K562 (cell line): ENCODE data around the gene CELA3B.
A peak's percentile ranks its signal among the peaks of the same experiment; 100 is the strongest.

ENCODE experiments used
- ARNT ChIP-seq, 2 experiments: fragments of 450-650 bp; IDR thresholded peaks; 2 replicates each; pipeline ENCODE4 v1.6.1; 2016; ENCODE audit warnings: mild to moderate bottlenecking in 1 of 2
- CEBPZ ChIP-seq: fragments of 150-350 bp; IDR thresholded peaks from 2 replicates; pipeline ENCODE4 v1.6.1; 2014; ENCODE audit warnings: low read depth, mild to moderate bottlenecking, low read length, borderline replicate concordance
- E2F1 ChIP-seq: sonication (generic); formaldehyde crosslinking; IDR thresholded peaks from 2 replicates; pipeline ENCODE4 v1.8.1; 2023; ENCODE audit warnings: mild to moderate bottlenecking, missing genetic modification reagents, moderate library complexity
- ETV5 ChIP-seq: sonication (generic); formaldehyde crosslinking; IDR thresholded peaks from 2 replicates; pipeline ENCODE4 v1.4.0; 2020; ENCODE audit warnings: low read depth, mild to moderate bottlenecking, missing genetic modification reagents
- ETV6 ChIP-seq, 3 experiments: fragments of 150-350 bp in 1 of 3; sonication (generic) in 1 of 3; formaldehyde crosslinking in 1 of 3; IDR thresholded peaks; 2 replicates each; pipeline versions ENCODE4 v1.6.1 to v1.8.0; 2014 to 2022; ENCODE audit warnings: borderline replicate concordance in 2 of 3, low read depth in 2 of 3, antibody characterized with exemption in 1 of 3, low read length in 1 of 3, mild to moderate bottlenecking in 1 of 3, missing genetic modification reagents in 1 of 3
- KAT8 ChIP-seq: fragments of 450-650 bp; IDR thresholded peaks from 2 replicates; pipeline ENCODE4 v1.6.1; 2016; ENCODE audit warnings: low read depth, mild to moderate bottlenecking
- NR3C1 ChIP-seq: sonication (generic); formaldehyde crosslinking; IDR thresholded peaks from 2 replicates; pipeline ENCODE4 v1.8.1; 2022; ENCODE audit warnings: missing genetic modification reagents
- PBX2 ChIP-seq, 2 experiments: IDR thresholded peaks in 1 of 2; conservative IDR thresholded peaks in 1 of 2; 2 replicates each; pipeline ENCODE4 v1.6.1; 2016; ENCODE audit warnings: low read depth in 2 of 2, mild to moderate bottlenecking in 1 of 2, missing compliant biosample characterization in 1 of 2, missing genetic modification characterization in 1 of 2, moderate library complexity in 1 of 2
- POLR2A ChIP-seq: fragments of 450-650 bp; conservative IDR thresholded peaks from 2 replicates; pipeline ENCODE4 v1.6.1; 2016
- SIN3A ChIP-seq, 2 experiments: fragments of 150-350 bp in 1 of 2; IDR thresholded peaks; 2 replicates each; pipeline ENCODE4 v1.6.1; 2011 to 2016; ENCODE audit warnings: borderline replicate concordance in 2 of 2, low read depth in 2 of 2, low read length in 2 of 2, mild to moderate bottlenecking in 2 of 2, moderate library complexity in 2 of 2; ENCODE audit not compliant: control insufficient read depth in 1 of 2
- TCF7 ChIP-seq: sonication (generic); IDR thresholded peaks from 2 replicates; pipeline ENCODE4 v1.6.1; 2016; ENCODE audit warnings: antibody characterized with exemption, borderline replicate concordance
- TEAD2 ChIP-seq: fragments of 450-650 bp; IDR thresholded peaks from 2 replicates; pipeline ENCODE4 v1.6.1; 2016; ENCODE audit warnings: missing genetic modification characterization, control low read depth, missing compliant biosample characterization
- TGIF2 ChIP-seq: sonication (generic); formaldehyde crosslinking; IDR thresholded peaks from 2 replicates; pipeline ENCODE4 v1.8.1; 2022; ENCODE audit warnings: mild to moderate bottlenecking, missing genetic modification reagents, moderate library complexity

GRCh38 chr1:21936366-21937031, 40.3 kb upstream of the CELA3B start:
- no peak for TF ChIP-seq PBX2 (CRISPR knock-in tag; IDR thresholded peaks at IDR 0.05; ENCODE audit: low read depth)
- no peak for TF ChIP-seq PBX2 (tag; conservative IDR thresholded peaks at IDR 0.05; ENCODE audit: low read depth)
- no peak for TF ChIP-seq TCF7
- no peak for TF ChIP-seq TGIF2 (CRISPR knock-in tag)
- no peak for TF ChIP-seq E2F1
- TF ChIP-seq CEBPZ: no peak
- no peak for TF ChIP-seq POLR2A
- TF ChIP-seq TEAD2 (tag): no peak
- peak in 1 of 2 experiments; percentile 29; a peak in 1 of 4 replicates for TF ChIP-seq SIN3A (IDR thresholded peaks at IDR 0.05; ENCODE audit: borderline replicate concordance in 2 of 2, control insufficient read depth in 1 of 2, low read depth in 2 of 2, low read length in 2 of 2)
- TF ChIP-seq ARNT (IDR thresholded peaks at IDR 0.05): no peak
- no peak for TF ChIP-seq KAT8
- TF ChIP-seq NR3C1: no peak
- TF ChIP-seq ETV6 (IDR thresholded peaks at IDR 0.05; ENCODE audit: borderline replicate concordance in 1 of 2, low read depth in 2 of 2, low read length in 1 of 2): no peak
- TF ChIP-seq ETV6 (CRISPR knock-in tag; IDR thresholded peaks at IDR 0.05; ENCODE audit: borderline replicate concordance): no peak
- no peak for TF ChIP-seq ETV5 (CRISPR knock-in tag)
